Endodermal cell (in vitro differentiated cells): ENCODE data around the gene PXN. TPM values are rescaled to one million over a fixed set of nuclear protein-coding genes. Genes with fewer than 3 reads are reported as not detected.

Source experiments
- DNase-seq: peaks from one replicate; pipeline ENCODE4 v3.0.0-alpha.2; 2017
- H3K27ac ChIP-seq: 2 replicates; pipeline ENCODE4 v1.5.1; 2013; ENCODE audit warnings: mild to moderate bottlenecking, low read depth, low read length, moderate library complexity
- H3K27me3 ChIP-seq: 2 replicates; pipeline ENCODE4 v1.6.1; 2013; ENCODE audit warnings: mild to moderate bottlenecking, low read length, moderate library complexity; ENCODE audit not compliant: insufficient read depth, control insufficient read depth, poor library complexity, severe bottlenecking
- H3K36me3 ChIP-seq: 2 replicates; pipeline ENCODE4 v1.7.0; 2013; ENCODE audit warnings: mild to moderate bottlenecking, low read length, moderate library complexity; ENCODE audit not compliant: control insufficient read depth, insufficient read depth
- H3K4me1 ChIP-seq: one replicate; pipeline ENCODE4 v1.7.0; 2013; ENCODE audit warnings: low read length; ENCODE audit not compliant: control insufficient read depth, insufficient read depth
- H3K4me3 ChIP-seq: 2 replicates; pipeline ENCODE4 v1.5.1; 2013; ENCODE audit warnings: mild to moderate bottlenecking, low read length, moderate library complexity
- H3K9ac ChIP-seq: 2 replicates; pipeline ENCODE4 v1.6.1; 2013; ENCODE audit warnings: mild to moderate bottlenecking, low read length, moderate library complexity; ENCODE audit not compliant: poor library complexity, severe bottlenecking; ENCODE audit errors: extremely low read depth
- H3K9me3 ChIP-seq: 2 replicates; pipeline ENCODE4 v1.6.1; 2013; ENCODE audit warnings: mild to moderate bottlenecking, low read length, moderate library complexity; ENCODE audit not compliant: control insufficient read depth
- H3K27ac Mint-ChIP-seq: 2 replicates; pipeline ENCODE4 v1.8.0; 2020; ENCODE audit warnings: mixed read lengths
- H3K27me3 Mint-ChIP-seq: 2 replicates; pipeline ENCODE4 v1.8.0; 2021; ENCODE audit warnings: mild to moderate bottlenecking, mixed read lengths; ENCODE audit not compliant: insufficient read depth
- H3K36me3 Mint-ChIP-seq: 2 replicates; pipeline ENCODE4 v1.8.0; 2020; ENCODE audit warnings: low read depth, mixed read lengths
- H3K4me1 Mint-ChIP-seq: 2 replicates; pipeline ENCODE4 v1.8.0; 2020; ENCODE audit warnings: mixed read lengths
- H3K4me3 Mint-ChIP-seq: 2 replicates; pipeline ENCODE4 v1.8.0; 2020; ENCODE audit warnings: mild to moderate bottlenecking, moderate library complexity, mixed read lengths
- H3K9me3 Mint-ChIP-seq: 2 replicates; pipeline ENCODE4 v1.8.0; 2020; ENCODE audit warnings: mild to moderate bottlenecking, mixed read lengths
- WGBS, 2 experiments: methylation state at CpG; one replicate each; pipeline versions ENCODE4 v1.1.5 to v1.1.7; 2013; ENCODE audit warnings: missing lambda C conversion rate in 2 of 2, mixed read lengths in 1 of 2; ENCODE audit not compliant: insufficient coverage in 1 of 2, insufficient read length in 1 of 2; 5-methylcytosine and 5-hydroxymethylcytosine counted together
- total RNA-seq, 2 donors: library from RNA; stranded (reverse); fragmentation: NEBNext Ultra II Directional in 1 of 2; extraction: Animal tissue kit (Norgen Biotek cat#: 25700) in 1 of 2; gene quantifications; 2 replicates in 1 of 2; 3 replicates in 1 of 2; pipeline ENCODE4 v1.2.1, GENCODE V29; 2021
- TF ChIP-seq, protein P1 (sequence below): fragments of 200-600 bp; sonication (generic); conservative IDR thresholded peaks from 2 replicates; pipeline ENCODE4 v1.5.0; 2021; ENCODE audit warnings: antibody characterized with exemption, mild to moderate bottlenecking

Gene PXN
- total RNA-seq, 2 donors from 2014 or later = 58.4 to 92.7 TPM

DNA sequence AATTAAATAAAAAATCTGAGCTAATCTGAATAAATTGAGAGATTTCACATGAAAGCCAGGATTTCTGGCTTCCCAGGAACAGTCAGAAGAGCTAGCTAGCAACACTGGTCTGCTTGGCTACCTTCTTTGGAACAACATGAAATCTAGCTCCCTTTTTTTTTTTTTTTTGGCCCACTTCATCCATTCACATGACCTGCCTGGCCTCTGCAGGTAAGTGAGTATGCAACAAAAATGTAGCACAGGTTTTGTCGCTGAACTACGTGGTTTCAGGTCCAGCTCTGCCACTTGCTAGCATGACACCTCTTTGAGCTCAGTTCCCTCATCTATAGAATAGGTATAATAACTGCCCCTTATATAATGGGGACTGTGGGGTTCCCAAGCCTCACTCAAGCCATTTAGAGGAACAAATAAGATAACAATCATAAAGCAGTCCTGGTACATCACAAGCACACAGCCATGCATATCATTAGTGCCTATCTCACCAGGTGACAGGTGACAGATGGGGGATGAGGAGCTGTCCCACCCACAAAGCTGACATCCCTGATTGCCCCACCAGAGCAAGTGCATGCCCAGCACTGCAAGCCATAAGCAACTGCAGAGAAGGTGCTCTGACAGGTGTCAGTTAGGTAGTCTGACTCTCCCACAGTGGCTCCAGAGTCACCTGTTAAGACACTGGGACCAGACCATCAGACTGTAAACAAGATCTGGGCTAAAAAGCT lies 25.6 kb downstream of the PXN start:
- DNase-seq = no peak
- Histone ChIP-seq H3K27me3 (no peaks in the 10 kb centered on the region), H3K36me3 (peaks cover 3% of the 10 kb centered on the region), H3K4me1 (peaks cover 8% of the 10 kb centered on the region), H3K27ac (no peak overlapping the region), H3K9me3 (no peaks in the 10 kb centered on the region), H3K9ac (no peak overlapping the region), H3K4me3 (no peak overlapping the region)
- Mint-ChIP-seq H3K36me3 (no peaks in the 10 kb centered on the region), H3K9me3 (no peaks in the 10 kb centered on the region), H3K4me3 (no peak overlapping the region), H3K27ac (no peak overlapping the region), H3K27me3 (no peaks in the 10 kb centered on the region), H3K4me1 (peaks cover 28% of the 10 kb centered on the region)
- 98 to 100% methylated on average over 2 of the region's 2 CpGs for WGBS, 2 experiments
- TF ChIP-seq, protein P1, sequence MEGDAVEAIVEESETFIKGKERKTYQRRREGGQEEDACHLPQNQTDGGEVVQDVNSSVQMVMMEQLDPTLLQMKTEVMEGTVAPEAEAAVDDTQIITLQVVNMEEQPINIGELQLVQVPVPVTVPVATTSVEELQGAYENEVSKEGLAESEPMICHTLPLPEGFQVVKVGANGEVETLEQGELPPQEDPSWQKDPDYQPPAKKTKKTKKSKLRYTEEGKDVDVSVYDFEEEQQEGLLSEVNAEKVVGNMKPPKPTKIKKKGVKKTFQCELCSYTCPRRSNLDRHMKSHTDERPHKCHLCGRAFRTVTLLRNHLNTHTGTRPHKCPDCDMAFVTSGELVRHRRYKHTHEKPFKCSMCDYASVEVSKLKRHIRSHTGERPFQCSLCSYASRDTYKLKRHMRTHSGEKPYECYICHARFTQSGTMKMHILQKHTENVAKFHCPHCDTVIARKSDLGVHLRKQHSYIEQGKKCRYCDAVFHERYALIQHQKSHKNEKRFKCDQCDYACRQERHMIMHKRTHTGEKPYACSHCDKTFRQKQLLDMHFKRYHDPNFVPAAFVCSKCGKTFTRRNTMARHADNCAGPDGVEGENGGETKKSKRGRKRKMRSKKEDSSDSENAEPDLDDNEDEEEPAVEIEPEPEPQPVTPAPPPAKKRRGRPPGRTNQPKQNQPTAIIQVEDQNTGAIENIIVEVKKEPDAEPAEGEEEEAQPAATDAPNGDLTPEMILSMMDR = no peak

DNA sequence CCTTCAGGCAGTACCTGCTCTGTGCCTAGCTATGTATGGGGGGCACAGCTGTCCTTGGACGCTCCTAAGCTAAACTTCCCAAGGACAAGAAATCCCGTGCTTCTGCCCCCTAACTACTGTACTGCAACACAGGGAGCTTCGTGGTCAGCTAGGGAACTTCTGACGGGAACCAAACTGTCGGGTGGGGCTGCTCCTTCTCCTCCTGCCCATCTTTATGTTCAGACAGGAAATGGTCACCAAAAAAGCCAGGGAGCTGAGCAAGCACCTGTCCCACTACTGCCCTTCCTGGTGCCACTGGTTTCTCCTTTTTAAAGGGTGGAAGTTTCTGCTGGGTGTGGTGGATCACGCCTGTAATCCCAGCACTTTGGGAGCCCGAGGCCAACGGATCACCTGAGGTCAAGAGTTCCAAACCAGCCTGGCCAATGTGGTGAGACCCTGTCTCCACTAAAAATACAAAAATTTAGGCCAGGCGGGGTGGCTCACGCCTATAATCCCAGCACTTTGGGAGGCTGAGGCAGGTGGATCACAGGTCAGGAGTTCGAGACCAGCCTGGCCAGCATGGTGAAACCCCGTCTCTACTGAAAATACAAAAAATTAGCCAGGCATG lies 26.6 kb downstream of the PXN start:
- H3K4me3 Mint-ChIP-seq = no peak overlapping the region

DNA sequence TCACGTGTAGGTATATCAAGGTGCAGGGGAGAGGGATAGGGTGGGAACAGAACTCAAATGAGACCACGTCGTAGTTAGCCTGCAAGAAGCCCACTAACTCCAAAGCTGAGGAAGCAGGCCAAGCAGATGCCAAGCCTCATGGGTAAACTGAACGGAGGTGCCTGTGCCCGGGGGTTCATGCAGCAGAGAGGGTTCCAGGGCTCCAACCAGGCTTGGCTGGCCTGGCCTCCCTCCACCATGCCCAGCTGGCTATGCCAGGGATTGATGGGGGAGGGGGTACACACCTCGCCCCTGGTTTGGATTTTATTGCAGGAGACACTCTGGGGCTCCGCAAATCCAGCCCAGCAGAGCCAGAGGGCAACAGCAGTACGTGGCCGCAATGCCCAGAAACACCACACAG lies 27.3 kb downstream of the PXN start:
- DNase-seq = no peak
- H3K4me1 ChIP-seq = peaks cover 14% of the 10 kb centered on the region
- TF ChIP-seq, protein P1 = no peak
- no peaks in the 10 kb centered on the region for H3K9me3 ChIP-seq
- Mint-ChIP-seq H3K9me3 (no peaks in the 10 kb centered on the region), H3K27me3 (no peaks in the 10 kb centered on the region), H3K36me3 (no peaks in the 10 kb centered on the region), H3K27ac (no peak overlapping the region), H3K4me1 (peaks cover 41% of the 10 kb centered on the region), H3K4me3 (no peak overlapping the region)
- H3K36me3 ChIP-seq = peaks cover 3% of the 10 kb centered on the region
- no peak overlapping the region for H3K4me3 ChIP-seq
- no peaks in the 10 kb centered on the region for H3K27me3 ChIP-seq
- H3K9ac ChIP-seq = no peak overlapping the region
- no peak overlapping the region for H3K27ac ChIP-seq
- WGBS, 2 experiments = 96 to 97% methylated on average over 5 to 9 of the region's 9 CpGs

More for the DNA sequence above, 26.6 kb downstream of the PXN start:
- H3K36me3 Mint-ChIP-seq = no peaks in the 10 kb centered on the region
- no peak overlapping the region for H3K27ac Mint-ChIP-seq
- H3K4me1 Mint-ChIP-seq = peaks cover 37% of the 10 kb centered on the region
- Histone ChIP-seq H3K4me1 (peaks cover 14% of the 10 kb centered on the region), H3K27ac (no peak overlapping the region), H3K9me3 (no peaks in the 10 kb centered on the region), H3K9ac (no peak overlapping the region), H3K27me3 (no peaks in the 10 kb centered on the region), H3K4me3 (no peak overlapping the region), H3K36me3 (peaks cover 3% of the 10 kb centered on the region)
- no peak for DNase-seq
- WGBS, 2 experiments = 92 to 93% methylated on average over 12 of the region's 12 CpGs
- no peaks in the 10 kb centered on the region for H3K9me3 Mint-ChIP-seq
- no peaks in the 10 kb centered on the region for H3K27me3 Mint-ChIP-seq
- TF ChIP-seq, protein P1 = no peak
